Heart left ventricle (tissue), 13 donors: ENCODE measurements around the gene PLEKHO2.

ENCODE experiments used
- POLR2A ChIP-seq, 2 donors: fragments of 450-650 bp; IDR thresholded peaks; one replicate each; pipeline ENCODE4 v1.6.1; 2017; ENCODE audit warnings: antibody characterized with exemption in 2 of 2, mild to moderate bottlenecking in 2 of 2, moderate library complexity in 2 of 2
- TF ChIP-seq, protein P1 (sequence below), 12 donors: fragments of 200-600 bp; sonication (generic) in 4 of 12; IDR thresholded peaks; one replicate each; pipeline versions ENCODE4 v1.5.0 to v1.8.0; 2018 to 2022; ENCODE audit warnings: antibody characterized with exemption in 12 of 12, mild to moderate bottlenecking in 5 of 12
- donor health status: ischemic (EF 13 %, LVEDD 7.1; RV severe dilation, severe dysfunction).
- donor health status: DM: no; HTN: yes; CAD: no.
- donor health status: DM: no; HTN: no; CAD: no.
- donor health status: ischemic (EF 25% LVEDD 6.9; RV normal size, moderate dysfunction).
- donor health status: ischemic (EF 25% LVEDD 5.7; RV mildly dilated, moderate dysfunction).
- donor health status: ischemic (EF 35%, LVEDD 5.7; RV mildly dilated, moderate dysfunction).
- donor health status: nonischemic (EF 11% LVEDD 7.7; RV severe dilation, severe dysfunction).
- donor health status: DM: yes; HTN: yes; CAD: no.
- donor health status: PGD.
- donor health status: ischemic (EF 29% LVEDD 5.4; RV normal size, mild dysfunction).
- donor health status: nonischemic (EF 23%, LVEDD 6.1; RV moderate dilation, normal function).

DNA sequence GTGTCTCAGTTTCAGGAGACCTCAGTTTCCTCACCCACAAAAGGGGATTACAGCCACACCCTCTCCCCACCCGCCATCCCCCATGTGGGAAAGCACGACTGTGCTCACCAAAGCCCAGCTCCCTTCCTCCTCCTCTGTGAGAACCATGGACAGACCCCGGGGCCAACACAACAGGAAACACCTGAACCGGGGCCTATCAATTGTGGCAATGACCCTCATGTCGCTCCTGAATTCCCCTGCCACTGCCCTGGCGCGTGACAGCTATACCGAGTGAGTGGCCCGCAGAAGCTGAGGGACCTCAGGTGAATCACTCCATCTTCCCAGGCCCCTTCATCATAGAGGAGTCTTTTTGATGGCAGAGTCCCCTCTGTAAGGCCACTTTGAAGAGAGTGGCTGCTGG, 28.6 kb downstream of the PLEKHO2 start:
- TF ChIP-seq POLR2A (IDR thresholded peaks at IDR 0.05) = no peak
- TF ChIP-seq, protein P1, sequence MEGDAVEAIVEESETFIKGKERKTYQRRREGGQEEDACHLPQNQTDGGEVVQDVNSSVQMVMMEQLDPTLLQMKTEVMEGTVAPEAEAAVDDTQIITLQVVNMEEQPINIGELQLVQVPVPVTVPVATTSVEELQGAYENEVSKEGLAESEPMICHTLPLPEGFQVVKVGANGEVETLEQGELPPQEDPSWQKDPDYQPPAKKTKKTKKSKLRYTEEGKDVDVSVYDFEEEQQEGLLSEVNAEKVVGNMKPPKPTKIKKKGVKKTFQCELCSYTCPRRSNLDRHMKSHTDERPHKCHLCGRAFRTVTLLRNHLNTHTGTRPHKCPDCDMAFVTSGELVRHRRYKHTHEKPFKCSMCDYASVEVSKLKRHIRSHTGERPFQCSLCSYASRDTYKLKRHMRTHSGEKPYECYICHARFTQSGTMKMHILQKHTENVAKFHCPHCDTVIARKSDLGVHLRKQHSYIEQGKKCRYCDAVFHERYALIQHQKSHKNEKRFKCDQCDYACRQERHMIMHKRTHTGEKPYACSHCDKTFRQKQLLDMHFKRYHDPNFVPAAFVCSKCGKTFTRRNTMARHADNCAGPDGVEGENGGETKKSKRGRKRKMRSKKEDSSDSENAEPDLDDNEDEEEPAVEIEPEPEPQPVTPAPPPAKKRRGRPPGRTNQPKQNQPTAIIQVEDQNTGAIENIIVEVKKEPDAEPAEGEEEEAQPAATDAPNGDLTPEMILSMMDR (IDR thresholded peaks at IDR 0.05) = no peak
